Stomach (tissue), 4 donors: ENCODE results near the gene DUSP6.

Experiments used
- POLR2A ChIP-seq, 4 donors: fragments of 450-650 bp; IDR thresholded peaks; one replicate each; pipeline ENCODE4 v1.6.1; 2016; ENCODE audit warnings: antibody characterized with exemption in 4 of 4, control low read depth in 2 of 4, mild to moderate bottlenecking in 1 of 4, moderate library complexity in 1 of 4
- TF ChIP-seq, protein P1 (sequence below), 7 experiments: fragments of 450-650 bp in 4 of 7; fragments of 200-600 bp in 3 of 7; sonication (generic) in 3 of 7; IDR thresholded peaks; one replicate each; pipeline ENCODE4 v1.5.1; 2016 to 2019; ENCODE audit warnings: antibody characterized with exemption in 7 of 7, control low read depth in 2 of 7, mild to moderate bottlenecking in 1 of 7

GRCh38 chr12:89353188-89353822, 1.0 kb upstream of the DUSP6 start:
- TF ChIP-seq, protein P1, sequence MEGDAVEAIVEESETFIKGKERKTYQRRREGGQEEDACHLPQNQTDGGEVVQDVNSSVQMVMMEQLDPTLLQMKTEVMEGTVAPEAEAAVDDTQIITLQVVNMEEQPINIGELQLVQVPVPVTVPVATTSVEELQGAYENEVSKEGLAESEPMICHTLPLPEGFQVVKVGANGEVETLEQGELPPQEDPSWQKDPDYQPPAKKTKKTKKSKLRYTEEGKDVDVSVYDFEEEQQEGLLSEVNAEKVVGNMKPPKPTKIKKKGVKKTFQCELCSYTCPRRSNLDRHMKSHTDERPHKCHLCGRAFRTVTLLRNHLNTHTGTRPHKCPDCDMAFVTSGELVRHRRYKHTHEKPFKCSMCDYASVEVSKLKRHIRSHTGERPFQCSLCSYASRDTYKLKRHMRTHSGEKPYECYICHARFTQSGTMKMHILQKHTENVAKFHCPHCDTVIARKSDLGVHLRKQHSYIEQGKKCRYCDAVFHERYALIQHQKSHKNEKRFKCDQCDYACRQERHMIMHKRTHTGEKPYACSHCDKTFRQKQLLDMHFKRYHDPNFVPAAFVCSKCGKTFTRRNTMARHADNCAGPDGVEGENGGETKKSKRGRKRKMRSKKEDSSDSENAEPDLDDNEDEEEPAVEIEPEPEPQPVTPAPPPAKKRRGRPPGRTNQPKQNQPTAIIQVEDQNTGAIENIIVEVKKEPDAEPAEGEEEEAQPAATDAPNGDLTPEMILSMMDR (IDR thresholded peaks at IDR 0.05) = no peak
- peak in 1 of 4 donors; percentile 47 for TF ChIP-seq POLR2A (IDR thresholded peaks at IDR 0.05)
